Testis (tissue), 2 donors: ENCODE data around the gene ABTB1.

Experiments
- CTCF ChIP-seq, 3 experiments: fragments of 450-650 bp in 2 of 3; fragments of 200-600 bp in 1 of 3; sonication (generic) in 1 of 3; IDR thresholded peaks; one replicate each; pipeline ENCODE4 v1.5.1; 2016 to 2019; ENCODE audit warnings: antibody characterized with exemption in 3 of 3, mild to moderate bottlenecking in 2 of 3, moderate library complexity in 1 of 3
- POLR2A ChIP-seq: fragments of 450-650 bp; IDR thresholded peaks from one replicate; pipeline ENCODE4 v1.6.1; 2017; ENCODE audit warnings: antibody characterized with exemption, mild to moderate bottlenecking, moderate library complexity

- TF ChIP-seq POLR2A (no peak), CTCF (IDR thresholded peaks at IDR 0.05) (no peak)
These were observed 976 bp upstream of the ABTB1 start for GRCh38 chr3:127671523-127672428.
